NT2/D1 (cell line): ENCODE results near the gene MEGF6.

ENCODE experiments used
- SUZ12 ChIP-seq: IDR thresholded peaks from 2 replicates; pipeline ENCODE4 v1.6.1; 2011; ENCODE audit not compliant: insufficient read length, insufficient read depth; ENCODE audit errors: extremely low read depth
- ZNF274 ChIP-seq: IDR thresholded peaks from 2 replicates; pipeline ENCODE4 v1.6.1; 2011; ENCODE audit warnings: mild to moderate bottlenecking, low read depth, low read length

GRCh38 chr1:3560251-3560871 is 50.9 kb downstream of the MEGF6 start:
- TF ChIP-seq ZNF274 (no peak), SUZ12 (no peak)
